ENCODE measurements around the gene ABLIM3. TPM values are rescaled to one million over a fixed set of nuclear protein-coding genes. Genes with fewer than 3 reads are reported as not detected.

The ABLIM3 gene
- total RNA-seq, 1 experiment from 2014 or later, result 7.0 TPM

DNA sequence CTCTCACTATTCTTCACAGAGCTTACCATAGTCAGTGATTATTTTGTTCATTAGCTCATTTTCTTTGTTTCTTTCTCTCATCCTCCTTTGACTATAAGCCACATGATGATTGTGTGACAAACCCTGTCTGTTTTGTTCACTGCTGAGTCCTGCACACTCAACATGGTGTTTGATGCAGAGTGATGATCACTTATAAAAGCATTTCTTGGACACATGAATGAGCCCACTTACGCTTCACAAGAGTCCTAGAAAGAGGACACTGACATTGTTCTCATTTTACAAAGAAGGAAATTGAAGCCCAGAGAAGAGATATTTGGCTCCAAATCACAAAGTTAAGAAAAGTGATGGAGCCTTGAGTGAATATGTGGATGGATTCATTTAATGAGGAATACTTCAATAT, 13.4 kb downstream of the ABLIM3 start:
- no peak for DNase-seq (ENCODE audit: extremely low read depth, low read depth)

DNA sequence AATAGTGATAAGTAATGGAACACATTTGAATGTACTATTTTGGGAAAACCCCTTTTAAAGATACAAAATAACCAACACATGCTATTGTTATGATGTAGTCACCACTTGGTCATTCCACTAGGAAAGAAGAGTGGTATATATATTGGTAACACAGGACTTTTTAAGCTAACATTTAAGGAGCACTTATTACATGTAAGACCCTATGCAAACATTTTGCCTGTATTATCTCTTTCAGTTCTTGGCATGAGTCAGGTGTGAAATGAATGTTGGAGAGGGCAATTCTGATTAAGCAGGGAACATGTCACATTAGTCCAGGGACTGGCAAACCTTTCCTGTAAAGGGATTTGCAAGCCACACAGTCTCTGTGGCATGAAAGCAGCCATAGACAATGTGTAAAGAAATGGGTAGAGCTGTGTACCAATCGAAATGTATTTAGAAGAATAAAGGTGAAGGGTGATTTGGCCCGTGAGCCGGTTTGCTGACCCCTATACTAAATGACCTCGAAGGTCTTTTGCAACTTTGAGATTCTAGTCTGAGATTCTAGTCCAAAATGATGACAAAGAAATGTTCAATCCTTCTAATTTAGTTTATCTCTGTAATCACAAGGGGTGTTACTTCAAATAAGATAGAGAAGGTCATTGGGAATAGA, 15.3 kb downstream of the ABLIM3 start:
- no peak for DNase-seq (ENCODE audit: extremely low read depth, low read depth)

DNA sequence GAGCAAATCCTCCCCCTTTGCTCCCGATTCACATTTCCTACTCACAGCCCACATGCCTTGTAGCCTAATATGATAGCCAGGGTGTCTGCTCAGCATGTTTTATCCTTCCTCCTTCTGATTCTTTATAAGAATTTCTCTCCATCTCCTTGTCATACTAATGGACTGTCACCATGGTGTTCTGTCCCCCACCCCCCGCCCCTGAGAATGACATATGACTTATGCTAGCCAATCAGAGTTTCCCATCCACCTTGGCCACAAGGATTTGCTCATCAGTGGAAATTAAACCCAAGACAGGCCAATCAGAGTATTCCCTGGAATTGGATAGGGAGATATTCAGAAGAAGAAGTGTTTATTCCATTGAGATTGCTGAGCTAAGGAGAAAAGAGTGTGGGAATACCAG, 16.0 kb downstream of the ABLIM3 start:
- DNase-seq (ENCODE audit: extremely low read depth, low read depth), result no peak

DNA sequence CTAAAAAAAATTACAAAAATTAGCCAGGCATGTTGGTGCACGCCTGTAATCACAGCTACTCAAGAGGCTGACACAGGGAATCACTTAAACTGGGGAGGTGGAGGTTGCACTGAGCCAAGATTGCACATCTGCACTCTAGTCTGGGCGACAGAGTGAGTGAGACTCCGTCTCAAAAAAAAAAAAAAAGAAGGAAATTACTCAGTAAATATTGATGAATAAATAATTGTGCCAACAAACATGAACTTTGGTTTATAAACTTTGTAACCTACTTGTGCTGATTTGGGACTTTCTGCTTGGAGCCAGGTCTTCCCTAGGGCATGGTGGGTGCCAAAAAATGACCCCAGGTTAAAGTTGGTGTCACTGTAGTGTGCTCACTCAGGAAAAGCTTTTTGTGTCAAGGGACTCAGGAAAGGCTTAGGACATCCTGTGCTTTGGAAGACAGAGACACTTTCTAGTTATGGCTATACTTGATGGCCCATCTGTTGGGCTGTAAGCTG, 19.0 kb downstream of the ABLIM3 start:
- DNase-seq (ENCODE audit: extremely low read depth, low read depth), result no peak

DNA sequence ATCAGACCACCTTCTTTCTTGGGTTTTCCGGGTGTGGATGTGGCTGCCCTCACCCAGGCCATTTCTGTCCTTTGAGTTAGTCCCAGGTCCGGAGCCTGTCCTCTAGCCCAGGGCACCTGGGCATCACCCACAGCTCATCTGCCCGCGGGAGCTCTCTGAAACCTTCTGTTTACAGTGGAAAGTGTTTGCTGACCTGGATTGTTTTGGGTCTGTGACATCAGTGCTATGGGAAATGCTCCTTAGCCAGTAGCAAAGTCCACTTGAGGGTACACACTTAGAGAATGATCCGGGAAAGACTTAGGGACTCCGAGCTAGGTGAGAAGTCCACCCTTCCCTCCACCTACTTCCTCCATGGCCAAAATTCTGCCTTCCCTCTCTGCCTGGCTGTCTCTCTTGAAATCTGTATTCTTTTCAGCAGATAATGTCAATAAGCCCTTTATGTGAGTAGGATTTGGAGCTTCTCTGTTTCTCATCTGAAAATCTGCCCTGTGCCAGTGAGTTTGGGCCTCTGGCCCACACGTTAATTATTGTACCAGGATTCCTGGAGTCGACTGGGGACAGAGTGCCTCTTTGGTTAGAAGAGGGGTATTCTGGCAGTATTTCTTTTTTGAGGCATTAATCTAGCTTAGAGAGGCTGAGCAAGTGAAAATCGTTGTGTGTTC, 19.9 kb downstream of the ABLIM3 start:
- DNase-seq (ENCODE audit: extremely low read depth, low read depth), result no peak

DNA sequence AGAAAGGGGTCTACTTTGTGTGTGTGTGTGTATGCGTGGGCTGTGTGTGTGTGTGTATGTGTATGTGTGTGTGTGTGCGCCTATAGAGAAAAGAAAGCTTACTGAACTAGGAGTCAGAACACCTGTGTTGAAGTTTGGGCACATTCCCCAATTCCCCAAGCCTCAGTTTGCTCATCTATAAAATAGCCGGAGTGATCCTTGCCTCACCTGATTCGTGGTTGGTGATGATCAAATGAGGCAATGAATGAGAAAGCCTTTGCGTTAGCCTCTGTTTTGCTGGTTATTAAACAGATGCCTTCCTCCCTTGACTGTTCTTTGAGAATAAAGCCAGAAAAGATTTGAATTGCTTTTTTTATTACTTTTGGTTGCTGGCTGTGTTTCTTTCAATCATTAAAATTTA, 20.6 kb downstream of the ABLIM3 start:
- DNase-seq (ENCODE audit: extremely low read depth, low read depth), result no peak

DNA sequence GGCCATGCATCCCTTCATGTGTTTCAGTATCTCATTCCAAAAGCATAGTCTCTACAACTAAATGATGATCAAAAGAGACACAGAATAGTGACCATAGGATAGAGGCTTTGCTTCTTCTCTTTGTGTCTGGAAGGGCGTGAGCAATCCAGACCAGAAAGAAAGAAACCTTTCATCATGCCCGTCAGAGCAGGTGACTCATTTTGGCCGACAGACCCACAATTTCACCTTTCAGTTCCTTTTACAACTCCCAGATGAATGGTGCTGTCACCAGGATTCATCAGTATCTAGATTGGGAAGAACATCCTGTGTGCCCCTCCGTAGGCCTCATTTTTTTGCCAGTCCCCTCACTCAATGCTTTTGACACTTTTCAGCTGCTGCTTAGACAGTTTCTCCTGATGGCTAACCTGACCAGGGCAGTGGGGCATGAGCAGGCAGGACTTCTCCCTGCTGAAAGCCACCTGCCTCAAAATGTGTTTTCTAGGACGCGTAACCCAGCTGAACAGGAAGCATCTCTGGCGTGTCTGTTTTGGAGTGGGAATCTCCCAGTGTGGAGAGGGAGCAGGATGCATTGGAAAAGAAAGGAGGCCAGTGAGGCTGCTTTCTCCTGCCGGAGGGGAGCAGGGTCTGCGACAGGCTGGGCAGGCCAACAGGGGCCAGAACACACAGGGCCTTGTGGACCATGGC, 21.2 kb downstream of the ABLIM3 start:
- no peak for DNase-seq (ENCODE audit: extremely low read depth, low read depth)

DNA sequence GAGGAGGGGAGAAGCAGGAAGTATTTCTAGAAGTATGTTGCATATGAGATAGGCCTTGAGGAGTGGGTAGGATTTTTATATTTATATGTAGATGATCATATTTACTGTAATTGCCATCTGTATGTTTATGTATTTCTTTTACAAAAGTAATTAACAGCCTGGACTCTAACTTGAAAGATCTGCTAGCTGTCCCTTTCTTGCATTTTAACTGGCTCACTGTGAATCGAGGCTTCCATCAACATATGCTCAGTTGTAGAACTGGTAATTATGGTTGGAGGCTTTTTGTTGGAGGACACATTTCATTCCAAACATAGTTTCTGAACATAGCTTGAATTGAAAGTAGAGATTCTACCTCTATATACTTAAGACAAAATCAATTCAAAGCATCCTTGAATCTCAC, 23.4 kb downstream of the ABLIM3 start:
- DNase-seq (ENCODE audit: extremely low read depth, low read depth), result no peak

DNA sequence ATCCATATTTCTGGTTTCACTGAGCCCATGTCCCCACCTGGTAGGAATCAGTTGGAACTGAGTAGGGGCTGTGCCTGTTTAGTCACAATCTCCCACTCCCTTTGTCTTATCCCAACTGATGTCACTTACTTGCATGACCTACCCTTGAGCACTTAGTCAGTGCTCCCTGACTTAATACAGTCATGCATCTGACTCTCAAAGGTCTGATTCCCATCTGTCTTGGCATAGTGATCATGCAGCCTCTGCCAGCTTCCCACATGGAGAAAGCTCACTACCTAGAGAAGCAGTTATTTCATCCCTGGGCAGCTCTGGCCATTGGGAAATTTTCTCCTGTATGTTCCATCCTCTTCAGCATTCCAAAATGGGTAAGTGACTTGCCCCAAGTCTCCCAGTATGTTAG, 24.8 kb downstream of the ABLIM3 start:
- no peak for DNase-seq (ENCODE audit: extremely low read depth, low read depth)

DNA sequence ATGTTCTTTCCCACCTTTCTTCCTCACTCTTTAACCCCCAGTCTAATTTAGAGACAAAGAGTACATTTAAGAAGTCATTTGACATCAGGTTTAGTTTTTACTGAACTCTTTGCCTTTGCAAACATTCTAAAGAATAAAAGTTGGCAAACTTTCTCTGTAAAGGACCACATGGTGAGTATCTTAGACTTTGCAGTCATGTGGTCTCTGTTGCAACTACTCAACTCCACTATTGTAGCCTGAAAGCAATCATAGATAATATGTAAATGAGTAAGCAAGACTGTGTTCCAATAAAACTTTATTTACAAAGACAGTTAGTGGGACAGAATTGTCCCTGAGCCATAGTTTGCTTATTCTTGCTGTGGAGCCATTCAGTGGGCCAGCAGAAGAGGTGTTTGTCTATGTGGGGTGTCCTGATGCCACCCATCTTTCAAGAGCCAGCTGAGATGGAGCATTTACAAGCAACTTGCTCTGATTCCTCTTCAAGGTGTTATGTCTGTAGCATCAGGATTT, 25.4 kb downstream of the ABLIM3 start:
- DNase-seq (ENCODE audit: extremely low read depth, low read depth), result no peak

DNA sequence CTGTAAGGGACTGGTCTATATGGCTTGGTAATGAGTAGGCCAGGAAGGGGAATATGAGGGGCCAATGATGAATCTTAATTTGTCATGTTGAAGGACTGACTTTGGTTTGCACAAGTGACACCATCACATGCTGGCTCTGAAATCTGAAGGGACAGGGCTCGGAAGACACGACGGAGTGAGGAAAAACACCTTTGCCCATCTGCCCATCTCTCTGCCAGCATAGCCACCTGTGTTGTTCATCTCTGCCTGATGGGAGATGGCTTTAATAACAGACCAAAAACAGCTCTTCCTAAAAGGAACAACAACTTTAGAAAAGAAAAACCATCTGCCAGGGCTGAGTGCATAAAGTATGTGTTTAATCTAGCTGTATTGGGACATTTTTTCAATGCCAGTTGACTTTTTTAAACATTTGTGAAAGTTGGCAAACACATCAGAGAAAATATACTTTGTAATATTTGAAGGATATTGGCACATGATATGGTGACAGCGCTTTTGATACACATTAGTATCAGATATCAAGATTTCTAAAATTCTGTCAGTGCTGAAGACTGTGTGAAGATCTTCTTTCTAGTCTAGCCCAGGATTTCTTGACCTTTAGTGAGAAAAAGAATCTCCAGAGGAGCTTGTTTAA, 27.1 kb downstream of the ABLIM3 start:
- no peak for DNase-seq (ENCODE audit: extremely low read depth, low read depth)

DNA sequence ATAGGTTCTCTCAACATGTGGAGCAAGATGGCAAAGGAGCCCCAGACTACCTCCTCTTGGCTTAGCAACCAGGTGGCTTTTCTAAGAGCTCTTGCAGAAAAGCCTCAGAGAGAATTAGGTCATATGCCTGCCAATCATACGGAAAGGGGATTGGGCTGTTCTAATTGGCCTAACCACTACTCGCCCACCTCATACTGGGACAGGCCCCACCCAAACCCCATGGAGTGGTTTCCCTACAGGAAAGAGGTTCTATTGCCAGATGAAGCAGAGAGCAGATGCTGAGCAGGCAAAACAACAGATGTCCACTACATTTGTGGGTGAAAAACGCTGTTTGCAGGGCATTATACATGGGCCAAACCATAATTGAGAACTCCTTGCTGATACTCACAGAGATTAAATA, 29.0 kb downstream of the ABLIM3 start:
- DNase-seq (ENCODE audit: extremely low read depth, low read depth), result no peak

DNA sequence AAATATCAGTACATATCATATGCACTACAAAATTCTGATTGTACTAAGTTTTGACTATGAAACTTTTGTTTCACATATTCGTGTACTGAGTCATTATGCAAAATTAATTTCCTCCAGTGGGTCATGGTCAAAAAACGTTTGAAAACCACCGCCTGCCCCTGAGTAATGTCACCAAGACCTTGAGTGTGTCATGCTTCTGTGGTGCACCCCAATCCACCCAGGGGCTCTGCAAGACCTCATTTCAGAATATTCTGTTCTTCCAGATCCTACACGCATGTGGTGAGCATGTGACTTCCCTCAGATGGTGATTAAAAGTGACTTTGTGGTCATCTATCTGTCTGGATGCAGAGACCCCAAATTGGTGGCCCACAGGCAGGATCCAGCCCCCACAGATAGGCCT, 31.0 kb downstream of the ABLIM3 start:
- DNase-seq (ENCODE audit: extremely low read depth, low read depth), result no peak

DNA sequence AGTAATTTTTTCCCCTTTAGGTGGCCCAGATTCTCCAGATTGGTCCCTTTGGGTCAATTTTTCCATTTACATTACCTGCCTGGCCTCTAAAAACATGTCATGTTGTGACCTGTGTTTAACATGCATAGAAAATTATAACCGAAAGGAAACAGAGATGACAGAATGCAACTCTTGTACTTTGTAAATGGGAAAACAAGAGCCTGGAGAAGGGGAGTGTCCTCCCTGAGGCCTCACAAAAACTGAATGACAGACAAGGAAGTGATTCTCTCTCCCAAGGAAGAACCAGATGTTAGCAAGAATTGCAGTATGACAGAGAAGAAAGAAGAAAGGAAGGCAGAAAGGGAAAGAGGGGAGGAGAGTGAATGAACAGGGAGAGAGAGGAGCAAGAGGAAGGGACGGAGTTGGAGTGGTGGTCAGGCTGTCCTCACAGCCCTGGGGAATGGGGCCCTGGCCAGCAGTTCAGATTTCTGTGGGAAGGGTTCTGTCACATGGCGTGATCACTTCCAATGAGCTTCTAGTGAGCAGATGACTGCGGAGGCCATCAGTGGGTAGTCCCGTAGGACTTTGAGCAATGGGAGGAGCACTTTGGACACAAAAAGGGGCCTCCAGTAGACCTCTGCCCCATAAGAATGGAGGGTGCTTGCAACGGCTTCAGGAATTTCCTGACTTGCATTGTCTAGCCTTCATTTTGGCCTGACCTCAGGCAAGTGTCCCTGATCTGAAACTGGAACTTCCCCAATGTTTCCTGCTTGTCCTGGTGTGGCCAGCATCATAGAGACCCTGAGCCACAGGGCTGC, 31.6 kb downstream of the ABLIM3 start:
- DNase-seq (ENCODE audit: extremely low read depth, low read depth), result no peak

DNA sequence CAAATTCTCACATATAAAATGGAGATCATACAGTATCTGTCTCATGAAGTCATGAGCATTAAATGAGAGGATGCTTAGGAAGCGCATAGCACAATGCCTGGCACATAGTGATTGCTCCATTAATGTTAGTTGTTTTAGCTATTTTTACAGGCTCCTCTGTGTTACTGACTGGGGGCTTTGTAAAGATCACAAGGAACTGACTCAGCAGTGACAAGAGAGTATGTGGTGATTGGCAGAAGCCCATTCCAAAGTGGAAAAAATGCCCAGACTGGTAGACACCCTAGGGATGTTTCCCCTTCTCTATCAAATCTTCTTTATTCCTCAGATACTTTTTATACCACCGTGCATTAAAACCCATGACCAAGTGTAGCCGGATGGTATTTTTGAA, 33.5 kb downstream of the ABLIM3 start:
- DNase-seq (ENCODE audit: extremely low read depth, low read depth), result no peak

DNA sequence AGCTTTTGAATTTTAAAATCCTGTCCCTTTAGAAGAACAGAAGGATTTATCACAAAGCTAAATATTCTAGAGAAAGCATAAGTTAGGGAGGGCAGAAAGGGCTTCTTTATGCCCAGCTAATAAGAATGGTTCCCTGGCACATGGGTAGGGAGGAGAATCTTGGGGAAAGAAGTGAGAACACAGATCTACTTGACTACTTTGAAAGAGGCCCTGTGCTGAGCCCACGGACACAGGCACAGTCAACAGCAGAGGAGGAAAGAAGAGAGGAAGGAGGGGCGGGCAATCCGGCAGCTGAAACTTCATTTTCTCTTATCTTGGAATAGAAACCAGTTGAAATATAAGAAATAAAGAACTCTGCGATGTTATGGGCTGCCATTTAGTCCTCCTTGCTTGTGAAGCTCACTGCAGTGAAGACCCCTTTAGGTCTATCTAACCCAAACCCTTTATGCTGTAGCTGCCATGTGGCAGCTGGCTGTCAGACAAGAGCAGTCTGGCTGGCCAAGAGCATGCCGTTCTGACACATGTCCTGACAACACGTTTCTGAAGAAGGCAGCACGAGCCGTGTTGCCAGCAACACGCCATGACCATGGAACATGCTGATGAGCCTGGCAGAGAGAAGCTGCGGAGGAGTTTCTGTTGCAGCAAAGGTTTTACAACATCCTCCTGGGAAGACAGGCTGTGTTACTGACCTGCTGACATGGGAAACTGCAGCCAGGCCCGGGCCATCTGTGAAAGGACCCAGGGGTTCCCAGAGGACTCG, 34.2 kb downstream of the ABLIM3 start:
- no peak for DNase-seq (ENCODE audit: extremely low read depth, low read depth)

DNA sequence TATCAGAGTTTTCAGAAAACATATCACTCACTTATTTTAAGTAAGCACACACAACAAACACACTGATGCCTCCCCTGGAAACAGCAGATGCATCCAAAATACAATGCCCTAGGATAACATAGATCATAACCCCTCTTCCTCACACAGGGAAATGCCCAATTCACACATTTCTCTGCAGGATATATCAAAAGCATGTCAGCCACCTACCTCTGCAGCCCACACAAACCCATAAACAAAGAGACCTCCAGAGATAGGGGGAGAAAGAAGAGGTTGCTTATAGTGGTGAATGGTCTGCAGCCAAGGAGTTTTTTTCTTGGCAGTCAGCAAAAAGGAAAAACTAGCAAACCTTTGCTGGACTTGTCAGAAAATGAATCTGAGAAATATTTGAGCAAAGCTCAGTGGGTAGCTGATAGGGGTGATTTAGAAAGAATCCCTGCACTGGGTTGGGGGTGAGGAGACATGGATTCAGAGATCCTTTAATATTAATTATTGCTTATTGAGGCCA, 36.1 kb downstream of the ABLIM3 start:
- DNase-seq (ENCODE audit: extremely low read depth, low read depth), result no peak

DNA sequence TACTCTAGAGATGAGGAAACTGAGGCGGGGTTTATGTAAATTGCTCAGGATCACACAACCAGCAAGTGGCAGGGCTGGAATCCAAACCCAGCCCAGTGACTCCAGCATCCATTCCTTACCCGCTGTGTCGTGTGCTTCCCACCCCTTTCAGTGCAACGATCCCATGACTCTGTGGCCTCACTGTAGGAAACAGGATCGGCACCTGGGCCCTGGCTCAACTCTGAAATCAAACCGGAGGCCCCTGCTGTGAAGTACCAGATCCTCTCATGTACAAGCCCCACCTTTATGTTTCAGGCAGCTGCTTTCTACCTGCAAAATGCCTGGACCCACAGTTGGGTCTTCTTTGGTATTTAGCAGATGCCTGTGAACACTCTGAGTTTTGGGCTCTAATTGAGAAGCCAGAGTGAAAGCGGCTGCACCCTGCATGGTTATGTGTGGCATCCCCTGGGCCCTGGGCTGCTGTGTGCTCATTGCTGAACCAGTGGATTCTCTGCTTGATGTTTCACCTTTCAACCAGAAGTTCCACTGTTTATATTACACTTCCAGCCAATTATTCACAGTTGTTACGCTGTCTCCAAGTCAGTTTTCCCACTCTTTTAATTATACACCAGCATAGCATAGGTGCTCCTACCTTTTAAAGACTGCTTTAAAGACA, 36.7 kb downstream of the ABLIM3 start:
- DNase-seq (ENCODE audit: extremely low read depth, low read depth), result no peak

DNA sequence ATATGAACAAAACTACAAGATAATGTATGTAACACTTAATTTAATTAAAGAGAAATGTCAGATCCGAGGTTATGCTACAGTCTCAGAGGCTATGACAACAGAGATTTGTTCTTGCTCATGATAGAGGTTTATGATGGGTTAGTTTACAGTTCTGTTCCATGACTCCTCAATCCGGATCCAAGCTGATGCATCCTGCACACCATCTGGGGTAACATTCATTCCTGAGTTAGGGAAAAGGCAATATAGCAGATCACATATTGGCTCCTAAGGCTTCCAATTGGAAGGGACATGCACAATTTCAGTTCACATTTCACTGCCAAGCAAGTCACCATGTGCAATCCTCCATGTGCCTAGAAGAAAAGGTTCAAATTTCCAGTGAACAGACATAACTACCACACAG, 40.4 kb downstream of the ABLIM3 start:
- no peak for DNase-seq (ENCODE audit: extremely low read depth, low read depth)
